GM18868 (cell line): Measurements from ENCODE around the gene S100A13.

Experiments
- ATAC-seq: cut with Tn5 transposase; IDR thresholded peaks from one replicate; pipeline ENCODE4 v1.9.1; 2021; ENCODE audit warnings: mild to moderate bottlenecking, moderate library complexity; ENCODE audit not compliant: unreplicated experiment

S100A13 gene

DNA sequence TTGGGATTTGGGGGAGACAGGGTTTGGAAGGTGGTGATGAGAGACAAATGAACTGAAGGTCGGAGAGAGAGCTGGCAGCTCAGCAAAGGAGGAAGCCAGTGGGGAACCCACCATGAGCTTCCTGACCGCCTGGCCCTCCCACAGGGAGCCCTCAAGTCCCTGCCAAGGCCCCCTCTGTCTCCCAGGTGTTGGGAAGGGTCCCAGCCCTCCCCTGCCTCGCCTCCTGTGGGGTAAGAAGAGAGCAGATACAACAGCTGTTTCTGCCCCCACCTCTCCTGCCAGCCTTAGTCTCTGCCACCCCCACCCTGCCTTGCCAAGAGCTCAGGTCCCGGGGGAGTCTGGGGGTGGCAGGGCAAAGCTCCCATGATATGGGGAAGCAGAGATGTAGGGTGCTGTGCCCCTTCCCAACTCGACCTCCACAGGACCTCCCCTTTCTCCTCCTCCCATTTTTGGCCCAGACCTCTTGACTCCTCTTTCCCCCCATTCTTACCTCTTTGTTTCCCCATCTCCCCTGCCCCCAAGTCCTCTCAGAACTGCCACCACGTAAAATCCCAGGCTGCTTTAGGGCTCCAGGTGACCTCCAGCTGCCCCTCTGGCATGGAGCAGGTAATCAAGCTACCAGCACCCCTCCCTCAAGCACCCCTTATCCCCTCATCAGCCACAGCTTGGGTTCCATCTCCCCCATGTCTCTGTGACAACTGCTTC lies 1.5 kb upstream of the S100A13 start:
- ATAC-seq: no peak

DNA sequence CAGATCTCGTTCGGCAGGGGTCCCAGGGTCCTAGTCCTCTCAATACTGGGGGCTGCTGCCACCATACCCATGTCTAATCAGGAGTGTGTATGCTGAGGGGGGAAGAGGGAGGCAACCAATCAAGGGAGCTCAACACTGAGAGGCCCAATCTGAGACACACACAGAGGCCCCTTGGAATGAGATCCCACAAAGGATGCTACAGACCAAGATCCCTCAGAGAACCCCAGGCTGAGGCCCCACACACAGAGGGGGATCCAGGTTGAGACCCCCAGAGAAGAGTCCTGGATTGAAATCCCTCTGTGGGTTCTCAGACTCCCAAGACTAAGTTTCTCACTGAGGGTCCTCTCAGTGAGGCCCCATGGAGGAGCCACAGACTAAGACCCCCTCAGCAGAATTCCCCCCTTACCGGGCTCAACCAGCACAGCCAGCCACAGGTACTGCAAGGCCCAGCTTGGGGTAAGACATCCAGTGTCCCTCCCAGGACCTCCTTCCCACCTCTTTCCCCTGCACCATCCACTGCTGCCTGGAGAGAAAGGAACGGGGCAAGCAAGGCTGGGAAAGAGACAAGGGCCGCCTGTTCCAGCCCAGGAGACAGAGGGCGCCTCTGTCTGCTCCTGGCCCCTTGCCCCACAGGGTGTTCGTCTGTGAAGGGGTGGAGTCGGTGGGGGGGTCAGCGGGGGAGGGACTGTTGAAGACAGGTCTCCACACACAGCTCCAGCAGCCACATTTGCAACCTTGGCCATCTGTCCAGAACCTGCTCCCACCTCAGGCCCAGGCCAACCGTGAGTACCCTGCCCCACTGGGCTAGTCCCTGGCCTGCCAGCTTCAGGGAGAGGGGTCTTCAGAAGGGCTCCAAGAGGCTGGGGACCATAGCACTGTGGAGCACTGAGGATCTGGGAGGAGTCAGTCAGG lies 666 bp upstream of the S100A13 start, which contains the start of gene S100A1:
Gene S100A1, plus strand, starts transcription at position 720 of the 912 bp plus-strand sequence. CDS start 2,088 bp downstream, outside the sequence.
- ATAC-seq: no peak

DNA sequence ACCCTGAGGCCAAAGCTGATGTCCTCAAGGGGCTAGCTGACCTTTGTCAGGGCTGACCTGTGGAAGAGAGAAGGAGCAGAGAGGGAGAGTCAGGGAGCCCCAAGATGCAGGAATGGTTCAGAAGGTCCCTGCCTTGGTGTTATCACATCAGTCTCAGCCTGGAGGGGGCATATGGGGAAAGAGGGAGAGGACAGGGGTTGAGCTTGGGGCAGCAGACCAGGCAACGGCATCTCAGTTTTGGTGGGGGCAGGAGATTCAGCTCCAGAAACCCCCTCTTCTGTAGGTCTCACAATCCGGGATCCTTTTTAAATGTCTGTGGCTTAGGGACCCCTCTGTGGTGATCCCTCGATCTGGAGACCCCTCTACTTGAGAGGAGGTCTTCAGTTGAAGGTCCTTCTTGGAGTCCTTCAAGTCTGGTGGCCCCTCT lies 815 bp downstream of the S100A13 start:
- no peak for ATAC-seq

DNA sequence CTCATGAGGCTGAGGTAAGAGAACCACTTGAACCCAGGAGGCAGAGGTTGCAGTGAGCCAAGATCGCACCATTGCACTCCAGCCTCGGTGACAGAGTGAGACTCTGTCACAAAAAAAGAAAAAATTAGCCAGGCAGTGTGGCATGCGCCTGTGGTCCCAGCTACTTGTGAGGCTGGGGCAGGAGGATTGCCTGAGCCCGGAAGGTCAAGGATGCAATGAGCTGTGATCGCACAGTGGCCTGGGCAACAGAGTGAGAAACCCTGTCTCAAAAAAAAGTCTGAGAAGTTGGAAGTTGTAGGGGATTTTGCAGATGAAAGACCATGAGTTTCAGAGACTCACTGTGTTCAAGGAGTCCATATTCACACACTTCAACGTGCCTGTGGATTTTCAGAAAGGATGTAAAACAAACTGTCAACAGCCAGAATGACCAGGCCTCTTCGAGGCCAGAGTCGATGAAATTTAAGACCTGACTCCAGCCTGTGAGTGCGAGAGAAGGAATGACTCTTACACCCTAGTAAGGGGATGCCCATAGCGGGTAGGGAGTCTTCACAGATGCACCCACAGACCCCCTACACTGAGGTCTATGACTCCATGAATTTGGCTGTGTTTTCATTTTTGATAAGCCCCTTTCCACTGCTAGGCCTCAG lies 2.2 kb downstream of the S100A13 start:
- no peak for ATAC-seq

DNA sequence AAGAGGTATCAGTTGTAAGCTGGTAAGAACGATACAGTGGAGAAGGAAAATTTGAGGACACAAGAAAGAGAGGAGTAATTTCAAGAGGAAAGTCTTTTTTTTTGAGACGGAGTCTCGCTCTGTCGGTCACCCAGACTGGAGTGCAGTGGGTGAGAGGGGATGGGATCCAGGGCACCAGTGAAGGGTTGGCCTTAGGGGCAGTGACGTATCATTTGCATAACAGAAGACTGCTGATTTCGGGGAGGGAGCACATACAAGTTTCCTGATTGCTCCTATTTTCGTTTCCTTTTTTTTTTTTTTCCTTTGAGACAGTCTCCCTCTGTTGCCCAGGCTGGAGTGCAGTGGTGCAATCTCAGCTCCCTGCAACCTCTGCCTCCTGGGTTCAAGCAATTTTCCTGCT lies 4.2 kb downstream of the S100A13 start:
- no peak for ATAC-seq

DNA sequence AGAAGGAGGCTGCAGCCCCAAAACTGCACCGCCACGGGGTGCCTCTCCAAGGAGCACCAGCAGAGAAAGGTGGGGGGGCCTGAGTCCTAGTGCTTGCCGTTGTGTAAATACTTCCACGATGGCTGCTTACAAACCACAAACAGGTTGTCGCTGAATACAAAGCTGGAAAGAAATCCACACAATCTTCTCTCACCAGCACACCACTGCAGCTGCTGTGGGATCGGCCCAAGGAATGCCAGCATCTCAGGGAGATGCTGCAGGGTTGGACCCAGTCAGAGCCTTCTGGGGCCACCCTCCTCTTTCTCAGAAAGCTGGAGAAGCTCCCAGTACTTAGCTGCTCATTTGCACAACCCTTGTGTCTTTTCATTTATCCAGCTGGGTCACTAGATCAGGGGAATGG lies 8.1 kb downstream of the S100A13 start:
- ATAC-seq: no peak

DNA sequence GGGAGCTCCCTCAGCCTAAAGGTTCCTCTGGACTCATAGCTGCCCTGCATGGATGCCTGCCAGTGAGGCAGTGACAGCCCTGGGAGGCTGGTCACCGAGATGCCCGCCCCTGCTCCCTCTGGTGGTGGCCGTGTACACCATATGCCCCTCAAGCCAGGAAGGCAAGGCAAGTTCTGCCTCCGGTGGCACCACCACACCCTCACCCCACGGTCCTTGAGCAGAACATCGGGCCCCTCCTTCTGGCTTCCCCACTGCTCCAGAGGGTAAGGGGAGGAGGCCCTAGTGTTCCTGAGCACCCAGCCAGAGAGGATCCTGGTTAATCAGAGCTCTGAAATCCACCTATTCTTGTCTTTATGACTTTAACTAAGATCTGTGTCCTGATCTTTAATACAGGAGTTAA lies 9.6 kb downstream of the S100A13 start:
- peak; percentile 62 for ATAC-seq

DNA sequence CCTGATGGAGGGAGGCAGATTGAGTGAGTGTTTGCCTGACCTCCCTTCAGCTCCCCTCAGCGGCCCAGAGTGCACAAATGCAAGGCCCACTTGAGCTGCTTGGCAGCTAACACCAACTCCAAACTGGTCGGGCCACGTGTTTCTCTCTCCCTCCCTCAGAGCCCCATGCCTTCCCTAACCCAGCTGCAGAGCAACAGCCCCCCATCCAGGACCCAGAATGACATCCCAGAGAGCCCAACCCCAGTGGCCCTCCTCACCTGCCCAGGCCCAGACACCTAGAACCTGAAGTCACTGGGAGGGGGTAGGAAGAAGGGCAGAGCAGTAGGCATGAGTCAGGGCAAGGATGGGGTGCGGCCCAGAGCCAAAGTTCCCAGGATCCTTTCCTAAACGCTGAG lies 10.4 kb downstream of the S100A13 start:
- no peak for ATAC-seq

DNA sequence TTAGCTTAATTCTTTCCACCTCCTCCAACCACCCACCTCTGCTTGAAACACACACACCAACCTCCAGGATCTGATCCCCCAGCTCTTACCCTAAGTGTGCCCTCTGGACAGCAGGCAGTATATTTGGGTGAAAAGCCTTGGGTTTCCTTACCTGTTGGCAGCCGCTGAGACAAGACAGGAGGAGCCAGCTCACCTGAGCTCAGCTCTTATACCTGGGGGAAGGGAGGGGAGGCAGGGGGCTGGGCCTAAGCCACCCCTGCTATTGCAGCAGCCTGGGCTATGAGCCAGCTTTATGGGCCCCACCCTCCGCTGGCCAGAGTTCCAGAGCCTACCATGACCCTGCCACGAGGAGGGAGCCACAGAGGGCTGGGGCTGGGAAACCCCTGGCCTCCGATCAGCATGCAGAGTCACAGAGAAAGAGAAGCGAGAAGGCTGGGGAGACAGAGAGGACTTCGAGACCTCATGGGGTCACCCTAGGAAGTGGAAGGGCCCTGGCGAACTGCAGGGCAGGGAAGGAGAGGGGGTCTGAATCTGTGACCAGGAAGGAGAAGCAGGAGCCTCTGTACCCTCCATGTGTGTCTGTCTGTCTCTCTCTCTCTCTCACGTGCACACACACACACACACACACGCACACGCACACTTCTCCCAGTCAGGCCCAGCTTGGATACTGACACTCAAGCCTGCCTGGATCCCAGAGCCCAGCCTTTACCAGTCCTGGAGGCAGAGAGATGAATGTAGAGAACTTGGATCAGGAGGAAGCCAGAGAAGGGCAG lies 11.0 kb downstream of the S100A13 start, which contains the start of gene S100A14:
Gene S100A14, minus strand, starts transcription at position 182 of the 773 bp plus-strand sequence. CDS start 467 bp downstream, outside the sequence.
- no peak for ATAC-seq

DNA sequence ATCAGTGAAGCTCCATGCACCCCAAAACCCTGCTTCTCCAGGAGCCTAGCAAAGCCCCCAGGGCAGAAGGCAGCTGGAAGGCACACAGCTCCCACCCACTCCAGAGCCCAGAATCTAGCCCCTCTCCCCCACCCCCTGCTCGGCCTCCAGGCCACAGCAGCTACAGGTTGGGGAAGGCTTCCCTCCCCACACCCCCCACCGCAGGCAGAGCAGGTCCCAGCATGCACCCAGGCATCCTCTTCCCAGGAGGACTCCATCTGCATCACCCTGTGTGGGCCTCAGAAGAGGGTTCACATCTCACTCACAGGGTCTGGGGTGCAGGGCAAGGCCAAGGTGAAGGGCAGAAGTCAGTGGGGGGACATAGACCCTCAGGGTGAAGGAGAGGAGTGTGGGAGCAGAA lies 11.9 kb downstream of the S100A13 start:
- ATAC-seq: no peak

DNA sequence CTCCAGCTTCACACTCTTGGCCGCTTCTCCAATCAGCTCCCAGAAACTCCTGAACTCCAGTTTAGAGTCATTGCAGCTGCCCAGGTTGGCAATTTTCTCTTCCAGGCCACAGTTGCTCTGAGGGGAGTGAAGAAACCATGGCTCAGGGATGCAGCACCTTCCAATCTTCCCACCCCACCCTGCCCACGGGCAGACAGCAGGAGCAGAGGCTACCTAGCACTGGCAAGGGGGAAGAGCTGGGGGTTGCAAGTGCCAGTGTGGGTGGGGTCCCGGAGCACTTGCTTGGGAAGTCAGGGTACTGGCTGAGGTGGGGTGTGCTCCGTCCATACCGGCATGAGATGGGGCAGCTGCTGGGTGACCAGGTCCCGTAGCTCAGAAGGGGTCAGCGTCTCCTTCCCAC lies 12.4 kb downstream of the S100A13 start:
- no peak for ATAC-seq

DNA sequence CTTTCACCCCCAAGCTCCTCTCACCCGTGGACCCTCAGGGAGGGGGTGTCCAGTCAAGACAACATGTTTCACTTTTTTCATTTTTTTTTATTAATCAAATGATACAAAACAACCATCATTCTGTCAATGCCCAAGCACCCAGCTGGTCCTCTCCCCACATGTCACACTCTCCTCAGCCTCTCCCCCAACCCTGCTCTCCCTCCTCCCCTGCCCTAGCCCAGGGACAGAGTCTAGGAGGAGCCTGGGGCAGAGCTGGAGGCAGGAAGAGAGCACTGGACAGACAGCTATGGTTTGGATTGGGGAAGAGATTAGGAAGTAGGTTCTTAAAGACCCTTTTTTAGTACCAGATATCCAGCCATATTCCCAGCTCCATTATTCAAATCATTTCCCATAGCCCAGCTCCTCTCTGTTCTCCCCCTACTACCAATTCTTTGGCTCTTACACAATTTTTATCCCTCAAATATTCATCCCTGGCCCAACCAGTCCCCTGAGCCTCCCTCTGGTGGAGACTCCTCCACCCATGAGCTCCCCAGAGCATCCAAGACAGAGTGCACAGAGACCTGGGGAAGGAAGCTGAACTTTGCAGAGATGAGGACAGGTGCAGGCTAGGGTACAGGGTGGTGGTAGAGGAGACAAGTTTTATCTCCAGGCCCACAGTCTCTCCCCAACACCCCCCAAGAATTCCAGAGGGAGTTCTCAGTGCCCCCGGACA lies 13.0 kb downstream of the S100A13 start:
- ATAC-seq: no peak

DNA sequence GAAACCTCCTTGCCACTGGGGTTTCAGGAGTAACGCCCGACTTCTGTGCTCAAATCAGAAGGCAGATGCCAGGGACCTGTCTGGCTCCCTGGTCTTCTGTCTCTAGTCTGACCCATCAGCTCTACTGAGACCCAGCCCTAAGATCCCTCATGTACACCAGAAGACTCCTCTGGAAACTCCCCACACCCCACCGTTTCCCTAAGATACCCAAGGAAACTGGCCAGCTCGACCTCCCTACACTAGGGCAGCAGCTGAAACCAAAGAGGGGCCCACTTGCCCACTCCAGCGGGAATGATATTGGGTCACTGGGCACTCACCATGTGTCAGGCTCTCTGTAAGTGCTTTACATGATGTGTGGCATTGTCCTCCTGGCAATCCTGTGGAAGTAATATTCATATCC lies 13.9 kb downstream of the S100A13 start:
- ATAC-seq: no peak

DNA sequence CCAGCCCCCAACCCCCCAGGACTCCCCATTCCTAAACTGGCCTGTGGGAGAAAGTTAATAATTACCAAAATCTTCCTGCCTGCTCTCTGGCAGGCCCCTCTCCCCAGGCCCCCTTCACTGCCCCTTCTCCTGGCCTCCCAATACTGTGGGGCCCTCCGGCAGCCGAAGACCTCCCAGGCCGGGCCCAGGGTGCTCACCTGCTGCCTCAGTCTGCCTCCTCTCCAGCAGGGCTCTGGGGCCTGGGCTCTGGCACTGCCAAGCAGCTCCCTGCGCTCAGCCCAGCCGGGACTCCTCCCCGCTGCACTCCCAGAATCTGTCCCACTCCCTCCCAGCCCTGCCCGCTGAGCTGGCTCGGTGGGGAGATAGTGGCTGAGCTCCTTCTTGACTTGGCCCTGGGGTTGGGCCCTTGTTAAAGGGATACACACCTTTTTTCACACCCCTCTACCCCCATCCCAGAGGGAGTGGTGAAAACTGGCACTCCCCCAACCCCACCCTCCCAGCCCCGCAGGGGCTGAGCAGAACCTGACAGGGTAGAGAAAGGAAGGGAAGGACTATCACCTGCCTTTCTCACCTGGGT lies 14.5 kb downstream of the S100A13 start, which contains the start of gene S100A16:
Gene S100A16, minus strand, starts transcription at position 383 of the 577 bp plus-strand sequence. CDS start 4,986 bp downstream, outside the sequence.
- ATAC-seq: no peak

DNA sequence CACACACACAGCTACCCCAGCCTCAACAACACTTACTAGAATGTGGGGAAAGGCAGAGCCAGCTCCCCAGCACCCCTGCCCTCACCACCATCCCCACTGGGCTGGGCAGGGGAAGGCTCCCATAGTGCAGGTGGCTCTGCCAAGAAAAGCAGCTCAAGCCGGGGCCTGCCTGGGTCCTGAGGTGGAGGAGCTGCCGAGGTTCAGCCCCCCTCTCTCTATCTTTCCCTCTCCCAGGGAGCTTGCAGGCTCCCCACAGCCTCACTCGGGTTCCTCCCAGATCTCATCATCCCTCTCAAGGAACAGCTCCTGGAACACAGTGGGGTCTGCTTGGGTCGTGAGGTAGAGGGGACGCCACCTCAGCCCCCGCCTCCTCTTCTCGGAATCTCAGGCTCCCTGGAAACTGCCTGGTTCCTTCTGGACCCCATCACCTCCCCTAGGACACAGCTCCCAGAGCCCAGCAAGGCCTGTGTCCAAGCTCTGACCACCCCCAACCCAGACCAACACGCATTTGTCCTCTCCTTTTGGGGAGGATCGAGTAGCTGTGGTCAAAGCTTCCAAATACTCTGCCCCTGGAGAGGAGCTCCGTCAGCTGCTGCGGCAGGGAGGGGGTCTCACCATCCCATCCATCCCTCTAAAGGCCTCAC lies 15.1 kb downstream of the S100A13 start:
- ATAC-seq: no peak

DNA sequence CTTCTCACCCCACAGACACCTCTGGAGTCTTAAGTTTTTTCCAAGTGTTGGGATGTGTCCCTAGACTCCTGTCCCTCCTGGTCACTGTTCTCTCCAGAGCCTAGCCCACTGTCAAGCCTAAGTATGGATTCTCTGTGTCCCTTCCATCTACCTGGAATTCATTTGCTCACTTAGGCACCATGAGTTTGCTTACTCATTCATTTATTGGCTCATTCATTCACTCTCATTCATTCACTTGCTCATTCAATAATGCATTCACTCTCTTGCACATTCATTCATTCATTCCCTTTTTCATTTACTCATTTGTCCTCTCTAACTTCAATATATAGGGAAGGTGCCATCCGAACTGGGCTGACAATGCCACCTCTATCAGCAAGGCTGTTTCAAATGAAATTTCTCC lies 15.9 kb downstream of the S100A13 start:
- ATAC-seq: no peak

DNA sequence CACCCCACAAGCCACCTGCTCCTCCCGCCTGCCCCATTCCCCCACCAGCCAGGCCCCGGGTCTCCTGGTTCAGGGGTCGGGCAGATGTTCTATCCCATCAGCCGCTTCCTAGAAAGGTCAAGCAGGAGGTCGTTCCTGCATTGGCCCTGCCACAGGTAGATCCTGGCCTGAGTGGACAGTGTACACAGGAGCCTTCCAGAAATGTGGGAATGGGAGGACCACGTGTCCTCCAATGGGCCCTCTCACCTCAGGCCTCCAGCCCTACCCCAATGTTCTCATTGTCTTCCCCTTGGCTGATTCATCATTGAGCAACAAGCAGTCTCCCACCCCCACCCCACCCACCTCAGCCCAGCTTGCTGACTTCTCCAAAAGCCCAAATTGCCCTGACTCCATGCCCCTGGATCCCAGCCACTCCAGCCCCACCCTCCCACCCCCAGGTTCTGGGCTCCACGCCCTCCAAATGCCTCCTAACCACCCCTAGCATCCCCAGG lies 16.4 kb downstream of the S100A13 start:
- ATAC-seq: no peak

DNA sequence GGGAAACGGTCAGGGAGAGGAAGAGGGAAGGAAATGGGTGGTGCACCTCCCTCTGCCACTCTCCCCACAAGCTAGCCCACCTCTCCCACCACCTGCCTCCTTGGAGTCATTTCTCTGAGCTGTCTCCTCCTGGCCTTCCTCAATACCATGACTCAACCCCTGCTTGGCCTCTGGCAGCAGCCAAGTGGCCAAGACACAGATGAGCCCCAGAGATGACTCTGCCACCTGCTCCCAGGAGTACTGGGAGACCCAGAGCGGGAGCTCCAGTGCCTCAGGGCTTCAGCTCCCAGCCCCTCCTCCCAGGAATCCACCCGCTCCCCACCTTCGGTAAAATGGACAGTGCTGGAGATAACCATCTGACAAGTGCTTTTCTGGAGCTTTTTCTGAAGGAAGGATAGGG lies 17.0 kb downstream of the S100A13 start:
- no peak for ATAC-seq

DNA sequence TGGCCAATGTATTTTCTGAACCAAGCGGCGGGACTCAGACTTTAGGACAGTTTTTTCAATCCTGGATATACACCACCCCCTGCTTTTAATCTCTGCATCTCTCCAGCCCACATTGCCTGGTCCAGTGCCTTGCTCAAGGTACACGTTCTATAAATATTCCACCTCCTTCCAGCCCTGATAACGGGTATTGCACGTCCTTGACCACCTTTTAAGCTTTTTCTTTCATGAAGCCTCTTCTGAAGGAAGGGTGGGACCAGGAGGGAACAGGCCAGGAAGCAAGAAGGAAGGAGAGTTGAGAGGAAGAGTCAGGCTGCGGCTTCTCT lies 17.8 kb downstream of the S100A13 start:
- no peak for ATAC-seq
